Neural cell (in vitro differentiated cells): ENCODE results near the gene IMPG2. TPM values are rescaled to one million over a fixed set of nuclear protein-coding genes. Genes with fewer than 3 reads are reported as not detected.

Source experiments
- H2AFZ ChIP-seq: fragments of 200-600, 300-800 bp; sonication (generic), shearing (Covaris generic); 2 replicates; pipeline ENCODE4 v1.6.0; 2014; ENCODE audit warnings: low read depth, mild to moderate bottlenecking, antibody characterized with exemption, low read length, moderate library complexity
- H3F3A ChIP-seq: fragments of 200-600 bp; shearing (Covaris generic); 2 replicates; pipeline ENCODE4 v1.6.1; 2016; ENCODE audit warnings: mild to moderate bottlenecking, moderate library complexity, mixed read lengths, antibody characterized with exemption, low read length; ENCODE audit not compliant: insufficient read depth, poor library complexity, severe bottlenecking
- H3K27ac ChIP-seq: fragments of 200-600, 300-800 bp; sonication (generic), shearing (Covaris generic); 2 replicates; pipeline ENCODE4 v1.5.1; 2014; ENCODE audit warnings: mild to moderate bottlenecking, low read length, moderate library complexity
- H3K27me3 ChIP-seq: fragments of 300-800, 200-600 bp; sonication (generic), shearing (Covaris generic); 2 replicates; pipeline ENCODE4 v1.6.0; 2014; ENCODE audit warnings: mild to moderate bottlenecking, low read depth, low read length, moderate library complexity; ENCODE audit not compliant: insufficient read depth
- H3K36me3 ChIP-seq: fragments of 300-800, 200-600 bp; sonication (generic), shearing (Covaris generic); 2 replicates; pipeline ENCODE4 v1.5.1; 2014; ENCODE audit warnings: mild to moderate bottlenecking, antibody characterized with exemption, low read length, moderate library complexity; ENCODE audit not compliant: insufficient read depth
- H3K4me2 ChIP-seq: fragments of 300-800, 200-600 bp; sonication (generic), shearing (Covaris generic); 2 replicates; pipeline ENCODE4 v1.6.0; 2014; ENCODE audit warnings: mild to moderate bottlenecking, low read length
- H3K4me3 ChIP-seq: fragments of 300-800, 200-600 bp; sonication (generic), shearing (Covaris generic); 2 replicates; pipeline ENCODE4 v1.5.1; 2014; ENCODE audit warnings: mild to moderate bottlenecking, low read length, moderate library complexity
- H3K79me2 ChIP-seq: fragments of 200-600 bp; shearing (Covaris generic); replicated peaks from 2 replicates; pipeline ENCODE4 v1.6.0; 2014; ENCODE audit warnings: mild to moderate bottlenecking, low read length, moderate library complexity; ENCODE audit not compliant: insufficient read depth
- H3K9ac ChIP-seq: fragments of 300-800, 200-600 bp; sonication (generic), shearing (Covaris generic); 2 replicates; pipeline ENCODE4 v1.6.1; 2016; ENCODE audit warnings: mild to moderate bottlenecking, low read length, mixed read lengths
- H3K9me2 ChIP-seq: fragments of 200-600 bp; shearing (Covaris generic); 2 replicates; pipeline ENCODE4 v1.6.1; 2016; ENCODE audit warnings: mild to moderate bottlenecking, low read length, mixed read lengths; ENCODE audit not compliant: insufficient read depth
- H3K9me3 ChIP-seq: fragments of 200-600, 300-800 bp; sonication (generic), shearing (Covaris generic); 2 replicates; pipeline ENCODE4 v1.6.1; 2016; ENCODE audit warnings: mild to moderate bottlenecking, mixed run types, low read length, moderate library complexity, mixed read lengths
- H4K20me1 ChIP-seq: fragments of 200-600 bp; shearing (Covaris generic); 2 replicates; pipeline ENCODE4 v1.6.1; 2016; ENCODE audit warnings: mild to moderate bottlenecking, mixed run types; ENCODE audit not compliant: insufficient read depth
- CTCF ChIP-seq: fragments of 450-650 bp; IDR thresholded peaks from 2 replicates; pipeline ENCODE4 v1.5.1; 2014; ENCODE audit warnings: antibody characterized with exemption, mild to moderate bottlenecking, moderate library complexity; ENCODE audit not compliant: poor library complexity, severe bottlenecking
- EP300 ChIP-seq: fragments of 450-650 bp; conservative IDR thresholded peaks from 2 replicates; pipeline ENCODE4 v1.6.1; 2014; ENCODE audit warnings: antibody characterized with exemption, mild to moderate bottlenecking, moderate library complexity; ENCODE audit not compliant: poor library complexity, severe bottlenecking
- EZH2 ChIP-seq: fragments of 200-600, 300-800 bp; shearing (Covaris generic), sonication (generic); IDR thresholded peaks from 2 replicates; pipeline ENCODE4 v1.6.1; 2014; ENCODE audit warnings: antibody characterized with exemption, low read length, borderline replicate concordance, mild to moderate bottlenecking; ENCODE audit not compliant: insufficient read depth, poor library complexity, severe bottlenecking
- MXI1 ChIP-seq: fragments of 450-650 bp; conservative IDR thresholded peaks from 2 replicates; pipeline ENCODE4 v1.6.1; 2014; ENCODE audit warnings: antibody characterized with exemption, mild to moderate bottlenecking; ENCODE audit not compliant: poor library complexity, severe bottlenecking
- POLR2AphosphoS5 ChIP-seq: IDR thresholded peaks from 2 replicates; pipeline ENCODE4 v1.6.1; 2012
- RAD21 ChIP-seq: fragments of 450-650 bp; conservative IDR thresholded peaks from 2 replicates; pipeline ENCODE4 v1.6.1; 2014; ENCODE audit warnings: antibody characterized with exemption, mild to moderate bottlenecking, moderate library complexity
- REST ChIP-seq: IDR thresholded peaks from 2 replicates; pipeline ENCODE4 v1.6.1; 2012; ENCODE audit warnings: borderline replicate concordance
- SMC3 ChIP-seq: fragments of 450-650 bp; conservative IDR thresholded peaks from 2 replicates; pipeline ENCODE4 v1.6.1; 2014; ENCODE audit warnings: antibody characterized with exemption, mild to moderate bottlenecking, moderate library complexity; ENCODE audit not compliant: poor library complexity
- TAF1 ChIP-seq: IDR thresholded peaks from 2 replicates; pipeline ENCODE4 v1.6.1; 2012; ENCODE audit warnings: low read depth
- polyA plus RNA-seq: library from polyadenylated mRNA; depleted of rRNA; stranded (reverse); fragments of >200 nt; gene quantifications from 2 replicates; pipeline ENCODE4 v1.2.3, GENCODE V29; 2014

The IMPG2 gene
- polyA plus RNA-seq, 1 donor from 2014 or later: 6.3 TPM

- H3K9me3 ChIP-seq: no peaks in the 10 kb centered on the region
- H3K27ac ChIP-seq: no peak overlapping the region
- H3K4me2 ChIP-seq: no peak overlapping the region
- H4K20me1 ChIP-seq: no peaks in the 10 kb centered on the region
- no peaks in the 10 kb centered on the region for H3F3A ChIP-seq
- H2AFZ ChIP-seq: no peak overlapping the region
- no peaks in the 10 kb centered on the region for H3K36me3 ChIP-seq
- H3K4me3 ChIP-seq: no peak overlapping the region
- no peak overlapping the region for H3K9ac ChIP-seq
- H3K27me3 ChIP-seq: no peaks in the 10 kb centered on the region
- no peaks in the 10 kb centered on the region for H3K9me2 ChIP-seq
- no peaks in the 10 kb centered on the region for H3K79me2 ChIP-seq
- TF ChIP-seq POLR2AphosphoS5 (no peak), MXI1 (no peak), EZH2 (no peak), CTCF (no peak), EP300 (no peak), TAF1 (no peak), SMC3 (no peak), REST (no peak), RAD21 (no peak)
Measured at GRCh38 chr3:101262393-101263240, 57.8 kb downstream of the IMPG2 start.

- Histone ChIP-seq H3K36me3 (no peaks in the 10 kb centered on the region), H3K4me3 (no peak overlapping the region)
Measured at GRCh38 chr3:101261506-101261905, 58.9 kb downstream of the IMPG2 start.

More at GRCh38 chr3:101261506-101261905, 58.9 kb downstream of the IMPG2 start:
- Histone ChIP-seq H3K4me2 (no peak overlapping the region), H3F3A (no peaks in the 10 kb centered on the region), H2AFZ (no peak overlapping the region), H3K27me3 (no peaks in the 10 kb centered on the region), H3K9ac (no peak overlapping the region), H3K27ac (no peak overlapping the region), H3K9me3 (no peaks in the 10 kb centered on the region), H3K79me2 (no peaks in the 10 kb centered on the region), H3K9me2 (no peaks in the 10 kb centered on the region), H4K20me1 (no peaks in the 10 kb centered on the region)
- no peak for TF ChIP-seq REST
- no peak for TF ChIP-seq EP300
- TF ChIP-seq EZH2: no peak
- TF ChIP-seq CTCF: no peak
- no peak for TF ChIP-seq TAF1
- no peak for TF ChIP-seq RAD21
- no peak for TF ChIP-seq SMC3
- TF ChIP-seq MXI1: no peak
- TF ChIP-seq POLR2AphosphoS5: no peak
